ENCODE measurements around the gene C16orf74.

C16orf74 gene

DNA sequence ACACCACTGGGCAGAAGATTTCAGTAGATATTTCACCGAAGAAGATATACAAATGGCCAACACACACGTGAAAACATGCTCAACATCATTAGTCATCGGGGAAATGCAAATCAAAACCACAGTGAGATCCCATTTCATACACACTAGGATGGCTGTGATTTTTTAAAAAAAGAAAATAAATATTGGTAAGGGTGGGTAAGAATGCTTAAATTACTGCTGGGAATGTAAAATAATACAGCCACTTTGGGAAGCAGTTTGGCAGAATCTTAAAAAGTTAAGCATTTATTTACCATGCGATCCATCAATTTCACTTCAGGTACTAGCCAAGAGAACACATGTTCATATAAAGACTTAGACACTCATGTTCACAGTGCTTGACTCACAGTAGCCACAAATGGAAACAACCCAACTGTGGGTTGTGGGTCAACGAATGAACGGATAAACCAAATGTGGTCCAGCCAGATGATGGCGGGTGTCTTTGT, 6.5 kb upstream of the C16orf74 start:
- no peak for TF ChIP-seq CTCF (IDR thresholded peaks at IDR 0.05; ENCODE audit: insufficient read depth, missing control alignments)
- FAIRE-seq (no peak), DNase-seq (ENCODE audit: insufficient read length, low spot score) (no peak)

GRCh38 chr16:85755929-85756768, 5.3 kb upstream of the C16orf74 start:
- TF ChIP-seq CTCF (IDR thresholded peaks at IDR 0.05; ENCODE audit: insufficient read depth, missing control alignments), result no peak
- no peak for DNase-seq (ENCODE audit: insufficient read length, low spot score)
- no peak for FAIRE-seq

- FAIRE-seq (no peak), DNase-seq (ENCODE audit: insufficient read length, low spot score) (no peak)
- no peak for TF ChIP-seq CTCF (IDR thresholded peaks at IDR 0.05; ENCODE audit: insufficient read depth, missing control alignments)
These were observed 3.5 kb upstream of the C16orf74 start for GRCh38 chr16:85754413-85754812.

GRCh38 chr16:85753976-85754375, 3.1 kb upstream of the C16orf74 start:
- FAIRE-seq (no peak), DNase-seq (ENCODE audit: insufficient read length, low spot score) (no peak)
- no peak for TF ChIP-seq CTCF (IDR thresholded peaks at IDR 0.05; ENCODE audit: insufficient read depth, missing control alignments)

DNA sequence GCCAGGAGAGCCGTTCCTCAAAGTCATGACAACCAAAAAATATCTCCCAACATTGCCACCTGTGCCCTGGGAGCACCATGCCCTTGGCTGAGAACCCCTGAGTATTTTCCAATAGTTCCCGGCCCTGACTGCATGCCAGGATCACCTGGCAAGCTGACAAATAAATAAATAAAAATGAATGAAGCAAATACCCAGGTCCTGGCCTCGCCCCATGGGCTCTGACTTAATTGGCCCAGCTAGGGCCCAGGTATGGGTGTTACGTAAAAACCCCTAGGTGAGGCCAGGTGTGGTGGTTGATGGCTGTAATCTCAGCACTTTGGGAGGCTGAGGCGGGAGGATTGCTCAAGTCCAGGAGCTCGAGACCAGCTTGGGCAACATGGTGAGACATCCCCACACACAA, 2.7 kb upstream of the C16orf74 start:
- DNase-seq (ENCODE audit: insufficient read length, low spot score) (no peak), FAIRE-seq (no peak)
- no peak for TF ChIP-seq CTCF (IDR thresholded peaks at IDR 0.05; ENCODE audit: insufficient read depth, missing control alignments)

DNA sequence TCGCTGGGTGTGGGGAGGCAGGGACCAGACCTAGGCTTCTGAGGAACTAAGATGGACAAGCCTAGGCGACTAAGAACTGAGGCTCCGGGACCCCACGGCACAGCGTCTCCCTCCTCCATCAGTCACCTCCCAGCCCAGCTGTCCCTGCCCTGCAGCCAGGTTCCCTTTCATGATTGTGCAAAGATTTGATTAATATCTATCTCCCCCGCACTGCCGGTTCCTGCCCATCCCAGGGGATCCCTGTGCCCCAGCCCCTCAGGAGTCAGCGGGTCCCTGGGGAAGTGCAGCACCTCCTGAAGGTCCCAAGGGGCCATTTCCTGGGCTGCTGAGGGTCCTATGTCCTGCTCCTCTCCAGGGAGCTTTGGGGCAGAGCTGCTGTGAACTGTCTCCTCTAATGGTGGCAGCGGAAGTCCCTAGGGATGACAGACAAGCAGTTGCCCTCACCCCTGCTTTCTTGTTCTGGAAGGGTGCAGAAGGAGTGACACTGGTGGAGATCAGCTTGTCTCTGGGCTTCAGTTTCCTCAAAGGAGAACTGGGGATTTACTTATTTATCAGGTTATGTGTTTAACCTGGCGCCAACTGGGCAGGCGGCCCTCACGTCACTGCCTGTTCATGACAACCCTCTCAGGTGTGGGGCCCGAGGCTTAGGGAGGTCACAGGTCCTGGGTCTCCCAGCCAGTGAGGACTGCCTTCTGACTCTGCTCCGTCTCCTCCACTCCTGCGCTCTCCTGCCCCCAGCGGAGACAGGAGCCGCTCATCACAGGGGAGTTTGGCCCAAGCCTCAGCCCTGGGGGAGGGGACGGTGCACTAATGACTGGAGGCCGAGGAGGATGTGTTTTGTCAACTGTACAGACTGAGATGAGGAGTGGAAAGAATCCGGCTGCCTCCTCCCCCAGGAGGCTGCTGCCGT, 1.9 kb upstream of the C16orf74 start:
- no peak for FAIRE-seq
- no peak for DNase-seq (ENCODE audit: insufficient read length, low spot score)
- TF ChIP-seq CTCF (IDR thresholded peaks at IDR 0.05; ENCODE audit: insufficient read depth, missing control alignments), result peak; percentile 38

Measured in D721Med (cell line).